Measurements from ENCODE around the gene ABCC9. TPM values are rescaled to one million over a fixed set of nuclear protein-coding genes. Genes with fewer than 3 reads are reported as not detected.

The ABCC9 gene
- total RNA-seq, 1 experiment from 2014 or later = not detected

- H4K8ac ChIP-seq (replicated peaks; ENCODE audit: insufficient read length, low read depth, low read length) = no peak overlapping the region
- H2BK15ac ChIP-seq (ENCODE audit: low read depth, low read length) = no peak overlapping the region
- H3K18ac ChIP-seq (ENCODE audit: insufficient read length, low read depth, low read length) = no peak overlapping the region
- no peak overlapping the region for H2AK5ac ChIP-seq (ENCODE audit: insufficient read length, low read length)
- no peaks in the 10 kb centered on the region for H3K4me1 ChIP-seq (ENCODE audit: insufficient read depth, low read length)
- Mint-ChIP-seq H3K4me3 (no peak overlapping the region), H3K4me1 (peaks cover 5 to 15% of the 10 kb centered on the region in 2 experiments; a peak in 3 of 4 replicates), H3K27ac (no peak overlapping the region), H3K36me3 (ENCODE audit: insufficient read depth in 1 of 3, low read depth in 3 of 3) (no peaks in the 10 kb centered on the region), H3K27me3 (ENCODE audit: low read depth) (no peaks in the 10 kb centered on the region), H3K9me3 (no peaks in the 10 kb centered on the region)
- H3K79me1 ChIP-seq (ENCODE audit: insufficient read depth, low read depth, low read length, poor library complexity, severe bottlenecking) = no peaks in the 10 kb centered on the region
- no peak overlapping the region for H3K14ac ChIP-seq (ENCODE audit: insufficient read depth, low read length)
- no peak overlapping the region for H4K5ac ChIP-seq (ENCODE audit: insufficient read length, low read depth, low read length)
- no peak overlapping the region for H3T11ph ChIP-seq (ENCODE audit: low read length)
- H3K9ac ChIP-seq (ENCODE audit: extremely low read depth, insufficient read length, low read length) = no peak overlapping the region
- H2BK20ac ChIP-seq (ENCODE audit: low read depth, low read length, poor library complexity, severe bottlenecking) = no peak overlapping the region
- no CpG with 5 or more reads among the region's 3 CpGs for WGBS (ENCODE audit: extremely low coverage, insufficient read length, low lambda C conversion rate)
- no peak overlapping the region for H2AFZ ChIP-seq (ENCODE audit: low read length)
- H3K56ac ChIP-seq (ENCODE audit: insufficient read length, low read depth, low read length) = no peak overlapping the region
- no peak overlapping the region for H4K91ac ChIP-seq (ENCODE audit: insufficient read length, low read depth, low read length)
- no peak for TF ChIP-seq CTCF (conservative IDR thresholded peaks at IDR 0.05)
- H3K9me3 ChIP-seq (ENCODE audit: control insufficient read depth, low read depth, low read length) = no peaks in the 10 kb centered on the region
- no peak overlapping the region for H2BK5ac ChIP-seq (ENCODE audit: insufficient read length, low read length)
- no peak for DNase-seq
- no peak overlapping the region for H3K4ac ChIP-seq (ENCODE audit: low read depth, low read length)
- H2BK120ac ChIP-seq (ENCODE audit: low read depth, low read length, poor library complexity, severe bottlenecking) = no peak overlapping the region
- H3K4me2 ChIP-seq (ENCODE audit: insufficient read depth, insufficient read length, low read length) = no peak overlapping the region
- no peak overlapping the region for H3K27ac ChIP-seq (ENCODE audit: insufficient read length, low read depth, low read length)
- no peaks in the 10 kb centered on the region for H3K27me3 ChIP-seq (ENCODE audit: insufficient read depth, low read length)
- no peaks in the 10 kb centered on the region for H3K79me2 ChIP-seq (ENCODE audit: insufficient read depth, low read length)
- H2BK12ac ChIP-seq (ENCODE audit: insufficient read length, low read depth, low read length) = no peak overlapping the region
- no peak overlapping the region for H3K23ac ChIP-seq (ENCODE audit: insufficient read length, low read depth, low read length)
- no peaks in the 10 kb centered on the region for H3K23me2 ChIP-seq (ENCODE audit: insufficient read length, low read depth, low read length, poor library complexity, severe bottlenecking)
- H4K20me1 ChIP-seq (ENCODE audit: control insufficient read depth, insufficient read depth, insufficient read length) = no peaks in the 10 kb centered on the region
Observed at GRCh38 chr12:21912318-21912717, 28.9 kb downstream of the ABCC9 start.

All from H9 (cell line).